HepG2 (cell line): ENCODE measurements around the gene SHC1. TPM values are rescaled to one million over a fixed set of nuclear protein-coding genes. Genes with fewer than 3 reads are reported as not detected.
A peak's percentile ranks its signal among the peaks of the same experiment; 100 is the strongest.

Experiments used
- ATAC-seq: fragments of 200-7000 bp; cut with Tn5 transposase; 3 replicates; pipeline ENCODE4 v1.9.1; 2020; ENCODE audit warnings: mild to moderate bottlenecking, moderate library complexity
- BruUV-seq: library from RNA; stranded (reverse); fragments of 400-500 nt; replicated peaks from 2 replicates; lab custom pipeline; 2021; lab: Mats Ljungman, UMichigan
- CTCF ChIA-PET: fragments of 300-600 bp; formaldehyde crosslinking; extraction: SDS; loops from one replicate; lab custom pipeline; 2021; ENCODE audit warnings: low total read pairs, inconsistent platforms, low intra/inter-chr PET ratio; lab: Yijun Ruan, JAX
- POLR2A ChIA-PET: fragments of 350-600 bp; sonication (Branson Sonifier 250); formaldehyde crosslinking; loops from one replicate; lab custom pipeline; 2020; ENCODE audit warnings: antibody characterized with exemption, inconsistent platforms; lab: Yijun Ruan, JAX
- DNase-seq: peaks from one replicate; pipeline ENCODE4 v3.0.0-alpha.2; 2015; ENCODE audit warnings: low spot score
- FAIRE-seq: peaks from 3 replicates; lab custom pipeline; 2011; peaks lifted over from hg19 to GRCh38; lab: Jason Lieb, UNC
- H2AFZ ChIP-seq: one replicate; pipeline ENCODE4 v1.6.1; 2011; ENCODE audit warnings: low read length, inconsistent platforms
- H3K27ac ChIP-seq: fragments of 300-600 bp; 3 replicates; pipeline ENCODE4 v1.8.0; 2011; ENCODE audit warnings: mixed run types, mild to moderate bottlenecking, mixed read lengths, low read length, inconsistent platforms; ENCODE audit not compliant: insufficient read depth; ENCODE audit errors: extremely low read length
- H3K27me3 ChIP-seq, 2 experiments: fragments of 200-600 bp in 1 of 2; 2 replicates in 1 of 2; 3 replicates in 1 of 2; pipeline versions ENCODE4 v1.6.0 to v1.8.0; 2011; ENCODE audit warnings: low read length in 2 of 2, mild to moderate bottlenecking in 2 of 2, moderate library complexity in 2 of 2, inconsistent platforms in 1 of 2; ENCODE audit not compliant: insufficient read depth in 2 of 2, control insufficient read depth in 1 of 2
- H3K36me3 ChIP-seq, 2 experiments: fragments of 200-600 bp in 1 of 2; replicated peaks in 1 of 2; 2 replicates in 1 of 2; 3 replicates in 1 of 2; pipeline versions ENCODE4 v1.5.1 to v1.8.0; 2011; ENCODE audit warnings: low read length in 2 of 2, inconsistent platforms in 1 of 2; ENCODE audit not compliant: insufficient read depth in 2 of 2, control insufficient read depth in 1 of 2
- H3K4me1 ChIP-seq: 2 replicates; pipeline ENCODE4 v1.5.1; 2012; ENCODE audit warnings: low read length, inconsistent platforms; ENCODE audit not compliant: insufficient read depth
- H3K4me2 ChIP-seq: 2 replicates; pipeline ENCODE4 v1.6.0; 2011; ENCODE audit warnings: low read depth, low read length, inconsistent platforms
- H3K4me3 ChIP-seq, 3 experiments: fragments of 200-600 bp in 1 of 3; sonication (generic), shearing (Covaris generic) in 1 of 3; replicated peaks in 1 of 3; 2 replicates each; pipeline ENCODE4 v1.5.1; 2011 to 2016; ENCODE audit warnings: low read length in 3 of 3, inconsistent platforms in 2 of 3, low read depth in 2 of 3, mild to moderate bottlenecking in 2 of 3, control low read depth in 1 of 3, mixed read lengths in 1 of 3; ENCODE audit not compliant: insufficient read depth in 1 of 3
- H3K79me2 ChIP-seq: one replicate; pipeline ENCODE4 v1.6.1; 2011; ENCODE audit warnings: low read length, inconsistent platforms; ENCODE audit not compliant: insufficient read depth
- H3K9ac ChIP-seq: 2 replicates; pipeline ENCODE4 v1.6.0; 2011; ENCODE audit warnings: mild to moderate bottlenecking, low read depth, low read length, inconsistent platforms; ENCODE audit not compliant: insufficient read depth
- H3K9me3 ChIP-seq: 2 replicates; pipeline ENCODE4 v1.5.1; 2012; ENCODE audit warnings: mild to moderate bottlenecking, low read length
- H4K20me1 ChIP-seq: 2 replicates; pipeline ENCODE4 v1.6.0; 2011; ENCODE audit warnings: inconsistent platforms, mild to moderate bottlenecking, low read length, moderate library complexity; ENCODE audit not compliant: insufficient read depth
- AGO2 ChIP-seq: fragments of 200-400 bp; formaldehyde crosslinking; optimal IDR thresholded peaks from 2 replicates; pipeline ENCODE3; 2017; ENCODE audit warnings: mild to moderate bottlenecking, low read depth, low read length, moderate library complexity
- ASH2L ChIP-seq: fragments of 300-600, 200-600 bp; sonication (generic); IDR thresholded peaks from 2 replicates; pipeline ENCODE4 v1.7.0; 2017; ENCODE audit warnings: low read depth, mild to moderate bottlenecking, moderate library complexity, mixed read lengths, low read length; ENCODE audit not compliant: insufficient read length
- BCL6 ChIP-seq: IDR thresholded peaks from 2 replicates; pipeline ENCODE4 v1.6.1; 2016; ENCODE audit warnings: missing genetic modification reagents, missing compliant biosample characterization
- CTCF ChIP-seq: sonication (generic); formaldehyde crosslinking; IDR thresholded peaks from 2 replicates; pipeline ENCODE4 v1.5.0; 2020; ENCODE audit warnings: mild to moderate bottlenecking, missing genetic modification reagents, moderate library complexity
- KMT2B ChIP-seq: IDR thresholded peaks from 2 replicates; pipeline ENCODE4 v1.6.1; 2016; ENCODE audit warnings: missing genetic modification reagents, missing compliant biosample characterization
- MEF2D ChIP-seq: sonication (generic); formaldehyde crosslinking; IDR thresholded peaks from 2 replicates; pipeline ENCODE4 v1.5.1; 2020; ENCODE audit warnings: mild to moderate bottlenecking, missing genetic modification reagents
- MEIS2 ChIP-seq: sonication (generic); formaldehyde crosslinking; IDR thresholded peaks from 2 replicates; pipeline ENCODE4 v1.9.0; 2021; ENCODE audit warnings: mild to moderate bottlenecking, missing genetic modification reagents
- NRL ChIP-seq: sonication (generic); formaldehyde crosslinking; IDR thresholded peaks from 2 replicates; pipeline ENCODE4 v1.5.0; 2020; ENCODE audit warnings: missing genetic modification reagents, mild to moderate bottlenecking, moderate library complexity, borderline replicate concordance
- PAXIP1 ChIP-seq: sonication (generic); formaldehyde crosslinking; conservative IDR thresholded peaks from 2 replicates; pipeline ENCODE4 v1.4.0; 2020; ENCODE audit warnings: mild to moderate bottlenecking, missing genetic modification reagents, moderate library complexity
- SOX5 ChIP-seq: IDR thresholded peaks from 2 replicates; pipeline ENCODE4 v1.6.1; 2016; ENCODE audit warnings: borderline replicate concordance
- TFAP4 ChIP-seq: sonication (generic); IDR thresholded peaks from 2 replicates; pipeline ENCODE4 v1.6.1; 2016; ENCODE audit warnings: low read depth, borderline replicate concordance
- YEATS4 ChIP-seq: sonication (generic); formaldehyde crosslinking; IDR thresholded peaks from 2 replicates; pipeline ENCODE4 v1.4.0; 2020; ENCODE audit warnings: missing genetic modification reagents, borderline replicate concordance
- ZNF317 ChIP-seq: sonication (generic); formaldehyde crosslinking; IDR thresholded peaks from 2 replicates; pipeline ENCODE4 v1.5.0; 2020; ENCODE audit warnings: mild to moderate bottlenecking, missing genetic modification reagents
- ZNF557 ChIP-seq: sonication (generic); formaldehyde crosslinking; IDR thresholded peaks from 2 replicates; pipeline ENCODE4 v1.4.0; 2020; ENCODE audit warnings: missing genetic modification reagents
- ZNF619 ChIP-seq: sonication (generic); formaldehyde crosslinking; IDR thresholded peaks from 2 replicates; pipeline ENCODE4 v1.4.0; 2020; ENCODE audit warnings: mild to moderate bottlenecking, missing genetic modification reagents
- ZNF772 ChIP-seq: sonication (generic); formaldehyde crosslinking; IDR thresholded peaks from 2 replicates; pipeline ENCODE4 v1.5.0; 2020; ENCODE audit warnings: mild to moderate bottlenecking, missing genetic modification reagents
- ZNF790 ChIP-seq: sonication (generic); formaldehyde crosslinking; IDR thresholded peaks from 2 replicates; pipeline ENCODE4 v1.8.0; 2022; ENCODE audit warnings: missing genetic modification reagents, mild to moderate bottlenecking, borderline replicate concordance
- WGBS: methylation state at CpG from one replicate; pipeline ENCODE4 v1.1.6; 2017; ENCODE audit warnings: low lambda C conversion rate; 5-methylcytosine and 5-hydroxymethylcytosine counted together
- in situ Hi-C: cut with HindIII; loops from 2 replicates; pipeline ENCODE4 v1.10.0; 2017; ENCODE audit warnings: low pct_unique_long_range_greater_than_20kb; ENCODE audit not compliant: extremely low pct_ligation_motif_present
- intact Hi-C: fragments of 100-400 bp; cut with micrococcal nuclease; formaldehyde crosslinking; loops from one replicate; pipeline ENCODE4 v1.10.0; 2022; ENCODE audit not compliant: unreplicated experiment
- polyA plus RNA-seq, 8 experiments: library from polyadenylated mRNA; depleted of rRNA in 3 of 8; stranded (reverse) in 7 of 8; unstranded in 1 of 8; fragments of >200 nt; fragmentation: Illumina TruSeq in 4 of 8; extraction: Trizol in 4 of 8; gene quantifications; 2 replicates each; pipeline versions ENCODE4 v1.2.1 to v1.2.3, GENCODE V29; 2011 to 2016; ENCODE audit warnings: low read depth in 4 of 8, missing spikeins in 1 of 8, mixed read lengths in 1 of 8; ENCODE audit not compliant: insufficient read depth in 1 of 8
- total RNA-seq, 5 experiments: library from RNA; depleted of rRNA; stranded (reverse); fragments of >200 nt; fragmentation: Illumina TruSeq; extraction: Trizol; gene quantifications; 2 replicates each; pipeline ENCODE4 v1.2.3, GENCODE V29; 2016; ENCODE audit warnings: low read depth in 1 of 5

The SHC1 gene
- total and polyA plus RNA-seq, 2 of the 13 experiments (the other 11 are each of a cell fraction or from before 2014, with no cell fraction given): 52.0 to 137 TPM

- TF ChIP-seq KMT2B (CRISPR knock-in tag): 0 out of 2 replicates have a peak, but pooled peaks have one; percentile 0
- TF ChIP-seq, all 625 proteins: peak for 5
Observed at GRCh38 chr1:154972213-154972516, 1.6 kb upstream of the SHC1 start (continued).

- H3K4me3 ChIP-seq: peak overlapping the region in 1 of 3 experiments; percentile 75; a peak in 2 of 6 replicates
- in situ Hi-C loops: no loop called here
- no peak for ATAC-seq
- 0 out of 2 replicates have a peak, but pooled peaks have one; percentile 44 for TF ChIP-seq ZNF619 (CRISPR knock-in tag)
- no peak for TF ChIP-seq MEF2D
- TF ChIP-seq ZNF557 (CRISPR knock-in tag): no peak
- no peak for TF ChIP-seq BCL6 (CRISPR knock-in tag)
- TF ChIP-seq AGO2: no peak
- no peak for TF ChIP-seq CTCF (CRISPR knock-in tag)
- 0 out of 2 replicates have a peak, but pooled peaks have one; percentile 2 for TF ChIP-seq PAXIP1 (CRISPR knock-in tag)
- no peak for TF ChIP-seq TFAP4
- TF ChIP-seq SOX5 (CRISPR knock-in tag): no peak
- TF ChIP-seq YEATS4 (CRISPR knock-in tag): 0 out of 2 replicates have a peak, but pooled peaks have one; percentile 6
- TF ChIP-seq NRL (CRISPR knock-in tag): no peak
- TF ChIP-seq ZNF317 (CRISPR knock-in tag): no peak
- TF ChIP-seq ASH2L: no peak
- TF ChIP-seq MEIS2 (CRISPR knock-in tag): 0 out of 2 replicates have a peak, but pooled peaks have one; percentile 34
- TF ChIP-seq ZNF790 (CRISPR knock-in tag): no peak
- no peak for TF ChIP-seq ZNF772
Observed at GRCh38 chr1:154971341-154971998, 923 bp upstream of the SHC1 start.

More at GRCh38 chr1:154971341-154971998, 923 bp upstream of the SHC1 start:
- Histone ChIP-seq H3K9me3 (no peaks in the 10 kb centered on the region), H2AFZ (no peak overlapping the region), H4K20me1 (no peaks in the 10 kb centered on the region), H3K27ac (peak overlapping the region; percentile 100), H3K9ac (peak overlapping the region; percentile 63), H3K4me1 (peaks cover 62% of the 10 kb centered on the region), H3K4me2 (peak overlapping the region; percentile 100), H3K79me2 (peaks cover 59% of the 10 kb centered on the region), H3K36me3 (peaks cover 13 to 26% of the 10 kb centered on the region in 2 experiments; a peak in 4 of 5 replicates), H3K27me3 (no peaks in the 10 kb centered on the region; a peak in 1 of 5 replicates)
- ChIA-PET CTCF (no interaction called here), POLR2A (interaction anchor here (0.8 to 6.6 kb wide), 23 partner anchors 10 to 155 kb away, joined by 3 to 148 read pairs (median 7); partner anchors contain the start of genes FLAD1, LENEP, PBXIP1 and PMVK)
- BruUV-seq: no TSS peak
- intact Hi-C loops: no loop called here
- DNase-seq (no peak), FAIRE-seq (no peak)
- 82% methylated on average over 10 of the region's 10 CpGs for WGBS
